ENCODE measurements around the gene TSPAN13. TPM values are rescaled to one million over a fixed set of nuclear protein-coding genes. Genes with fewer than 3 reads are reported as not detected.
A peak's percentile ranks its signal among the peaks of the same experiment; 100 is the strongest.
"Not testable (repeated sequence)": the region's sequence is repeated elsewhere in the genome, so short reads cannot be mapped to it uniquely, and the experiment has no call there.

TSPAN13 gene
- total RNA-seq, 1 experiment from 2014 or later: 75.5 TPM

GRCh38 chr7:16740996-16741395 is 12.6 kb upstream of the TSPAN13 start:
- DNase-seq (ENCODE audit: low read depth): no peak

- DNase-seq (ENCODE audit: low read depth): peak; percentile 78
These were observed 11.9 kb upstream of the TSPAN13 start for GRCh38 chr7:16741676-16742075.

DNA sequence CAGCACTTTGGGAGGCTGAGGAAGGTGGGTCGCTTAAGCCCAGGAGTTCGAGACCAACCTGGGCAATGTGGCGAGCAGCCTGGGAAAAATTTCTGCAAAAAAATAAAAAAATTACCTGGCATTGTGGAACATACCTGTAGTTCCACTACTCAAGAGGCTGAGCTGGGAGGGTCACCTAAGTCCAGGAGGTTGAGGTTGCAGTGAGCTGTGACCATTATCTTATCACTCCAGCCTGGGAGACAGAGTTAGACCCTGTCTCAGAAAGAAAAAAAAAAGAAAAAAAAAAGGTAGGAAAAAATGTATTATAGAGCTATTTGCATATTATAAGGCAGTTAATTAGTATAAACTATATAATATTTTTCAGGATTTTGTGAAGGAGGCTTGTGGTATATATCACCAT is 11.0 kb upstream of the TSPAN13 start:
- DNase-seq (ENCODE audit: low read depth): no peak

DNA sequence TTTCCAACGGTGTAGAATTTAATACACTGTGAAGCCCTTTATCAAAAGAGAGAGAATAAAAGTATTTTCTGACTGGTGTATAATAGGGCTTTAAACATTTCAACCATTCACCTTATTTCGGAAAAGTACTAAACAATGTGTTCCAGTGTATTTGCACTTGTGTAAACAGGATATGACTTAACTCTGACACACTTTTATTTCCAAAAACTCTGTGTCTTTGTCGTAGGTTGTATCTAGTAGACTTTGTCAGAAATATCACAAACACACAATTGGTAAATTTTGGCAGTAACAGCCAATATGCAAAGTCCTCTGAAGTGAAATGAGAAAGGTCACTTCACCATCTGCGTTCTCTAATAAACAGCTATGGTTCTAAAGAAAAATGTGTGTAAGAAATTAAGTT is 10.3 kb upstream of the TSPAN13 start:
- DNase-seq (ENCODE audit: low read depth): peak; percentile 72

DNA sequence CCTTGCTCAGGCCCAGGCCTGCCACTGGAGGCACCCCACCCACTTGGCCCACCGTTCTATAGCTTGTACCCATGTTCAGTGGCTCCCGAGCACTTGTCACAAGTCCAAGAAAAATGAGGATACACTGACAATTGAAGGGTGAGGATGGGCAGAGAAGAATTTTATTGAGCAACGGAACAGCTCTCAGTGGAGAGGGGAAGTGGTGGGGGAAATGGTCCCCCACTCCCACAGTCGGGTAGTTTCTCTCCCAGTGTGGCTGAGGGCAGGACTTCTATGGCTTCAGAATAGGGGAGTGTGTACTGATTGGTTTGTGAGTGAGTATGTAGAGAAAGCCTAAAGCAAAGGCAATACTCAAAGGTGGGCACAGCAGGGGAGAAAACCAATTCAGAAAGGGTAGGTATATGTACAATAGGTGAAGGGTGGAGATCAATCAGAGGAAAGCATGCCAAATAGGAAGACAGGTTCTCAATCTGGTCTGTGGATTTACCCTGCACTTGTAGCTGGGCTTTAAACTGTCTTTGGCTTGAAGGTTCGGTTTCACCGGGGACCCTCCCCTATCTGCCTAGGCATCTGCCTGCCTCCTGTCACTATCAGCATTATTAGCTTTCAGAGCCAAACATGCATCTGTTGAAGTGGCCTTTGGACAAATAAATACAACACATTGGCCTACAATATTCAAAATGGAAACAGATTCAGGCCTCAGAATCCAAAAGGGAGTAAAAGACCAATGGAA is 8.9 kb upstream of the TSPAN13 start:
- no peak for DNase-seq (ENCODE audit: low read depth)

GRCh38 chr7:16745645-16746044 is 7.9 kb upstream of the TSPAN13 start:
- no peak for DNase-seq (ENCODE audit: low read depth)

GRCh38 chr7:16747102-16747501 is 6.5 kb upstream of the TSPAN13 start:
- DNase-seq (ENCODE audit: low read depth): no peak

DNA sequence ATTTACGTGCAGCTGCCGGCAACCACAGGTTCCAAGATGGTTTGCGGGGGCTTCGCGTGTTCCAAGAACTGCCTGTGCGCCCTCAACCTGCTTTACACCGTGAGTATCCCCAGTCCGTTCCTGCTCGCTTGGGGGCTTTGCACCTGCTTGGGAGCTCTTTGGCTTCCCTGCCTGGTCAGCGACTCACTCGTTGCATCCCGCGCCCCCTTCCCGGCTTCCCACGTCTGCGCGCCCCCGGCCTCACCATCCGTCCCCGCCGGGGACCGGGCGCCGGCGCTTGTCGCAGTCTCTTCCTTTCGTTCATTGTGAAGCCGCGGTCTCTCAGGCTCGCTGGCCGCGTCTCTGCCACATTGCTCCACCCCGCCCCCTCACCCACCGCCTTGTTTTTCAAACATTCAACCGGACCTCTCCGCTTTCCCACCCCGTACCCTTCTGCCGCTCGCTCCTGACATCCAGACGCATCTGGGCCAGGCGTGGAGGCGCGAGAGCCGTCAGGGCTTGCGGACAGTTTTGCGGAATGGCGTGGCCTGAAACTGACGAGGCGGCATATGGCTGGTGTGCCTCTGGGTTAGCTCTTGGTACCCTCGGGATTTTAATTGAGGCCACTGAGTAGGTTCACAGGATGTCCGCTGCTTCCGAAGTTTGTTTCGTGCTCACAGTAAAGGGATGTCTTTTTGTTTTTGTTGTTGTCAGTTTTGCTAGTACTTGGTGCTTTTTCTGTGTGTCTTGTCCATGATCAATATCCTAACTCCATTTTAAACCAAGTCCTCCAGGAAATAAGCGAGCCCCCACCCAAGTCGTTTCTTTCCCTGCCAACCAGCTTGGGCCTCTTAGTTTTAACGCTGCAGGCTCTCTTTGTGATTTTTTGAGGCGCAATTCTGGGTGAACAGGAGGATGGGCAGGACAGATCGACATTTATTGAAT is 639 bp downstream of the TSPAN13 start:
- peak; percentile 63 for DNase-seq (ENCODE audit: low read depth)

GRCh38 chr7:16754856-16755317 is 1.3 kb downstream of the TSPAN13 start:
- DNase-seq (ENCODE audit: low read depth): peak; percentile 37

GRCh38 chr7:16755397-16755796 is 1.8 kb downstream of the TSPAN13 start:
- DNase-seq (ENCODE audit: low read depth): peak; percentile 54

- DNase-seq (ENCODE audit: low read depth): no peak
These were observed 4.5 kb downstream of the TSPAN13 start for GRCh38 chr7:16758036-16758435.

DNA sequence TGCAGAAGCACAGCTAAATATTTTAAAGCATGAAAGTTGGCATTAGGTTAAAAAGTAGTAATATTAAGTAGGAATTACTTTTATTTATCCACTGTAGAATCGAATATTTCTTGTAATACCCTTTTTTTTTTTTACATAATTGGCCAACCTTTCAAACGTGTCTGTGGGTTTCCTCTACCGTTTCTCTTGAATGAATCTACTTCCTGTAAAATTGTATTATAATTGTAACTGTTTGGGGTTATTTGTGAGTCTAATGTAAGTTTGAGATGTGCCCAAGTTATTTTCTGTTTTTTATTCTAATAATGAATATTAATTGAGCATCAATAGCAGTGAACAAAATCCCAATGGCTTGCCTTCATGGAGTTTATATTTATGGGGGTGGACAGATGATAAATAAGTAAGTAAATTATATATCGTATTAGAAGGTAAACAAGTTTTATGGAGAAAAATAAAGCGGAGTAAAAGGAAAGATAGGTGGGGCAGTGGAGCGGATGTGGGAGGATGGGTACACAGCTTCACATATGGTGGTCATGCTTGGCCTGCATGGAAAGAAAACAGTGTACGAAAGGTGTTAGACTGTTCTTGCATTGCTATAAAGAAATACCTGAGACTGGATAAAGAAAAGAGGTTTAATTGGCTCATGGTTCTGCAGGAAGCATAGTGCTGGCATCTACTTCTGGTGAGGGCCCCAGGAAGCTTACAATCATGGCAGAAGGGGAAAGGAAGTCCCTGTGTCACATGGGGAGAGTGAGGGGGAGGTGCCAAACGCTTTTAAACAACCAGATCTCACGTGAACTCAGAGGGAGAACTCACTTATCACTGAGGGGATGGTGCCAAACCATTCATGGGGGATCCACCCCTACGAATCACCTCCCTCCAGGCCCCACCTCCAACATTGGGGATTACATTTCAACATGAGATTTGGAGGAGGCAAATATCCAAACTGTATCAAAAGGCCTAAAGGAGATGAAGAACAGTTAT is 5.4 kb downstream of the TSPAN13 start:
- DNase-seq (ENCODE audit: low read depth): no peak

DNA sequence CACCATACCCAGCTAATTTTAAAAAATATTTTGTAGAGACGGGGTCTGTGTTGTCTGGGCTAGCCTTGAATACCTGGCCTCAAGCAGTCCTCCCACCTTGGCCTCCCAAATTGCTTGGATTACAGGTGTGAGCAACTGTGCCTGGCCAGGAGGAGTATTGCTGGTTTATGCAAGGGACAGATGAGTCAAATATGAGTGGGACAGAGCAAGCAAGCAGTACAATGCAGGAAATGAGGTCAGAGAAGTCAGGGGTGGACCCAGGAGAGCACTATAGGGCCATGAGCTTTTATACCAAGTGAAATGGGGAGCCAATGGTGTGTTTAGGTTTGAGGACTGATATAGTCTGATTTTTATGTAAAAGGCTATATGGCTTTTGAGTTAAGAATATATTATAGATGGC is 6.3 kb downstream of the TSPAN13 start:
- DNase-seq (ENCODE audit: low read depth): no peak

GRCh38 chr7:16762177-16762576 is 8.6 kb downstream of the TSPAN13 start:
- no peak for DNase-seq (ENCODE audit: low read depth)

- no peak for DNase-seq (ENCODE audit: low read depth)
These were observed 11.4 kb downstream of the TSPAN13 start for GRCh38 chr7:16764942-16765341.

GRCh38 chr7:16765436-16765859 is 11.9 kb downstream of the TSPAN13 start:
- DNase-seq (ENCODE audit: low read depth): no peak

DNA sequence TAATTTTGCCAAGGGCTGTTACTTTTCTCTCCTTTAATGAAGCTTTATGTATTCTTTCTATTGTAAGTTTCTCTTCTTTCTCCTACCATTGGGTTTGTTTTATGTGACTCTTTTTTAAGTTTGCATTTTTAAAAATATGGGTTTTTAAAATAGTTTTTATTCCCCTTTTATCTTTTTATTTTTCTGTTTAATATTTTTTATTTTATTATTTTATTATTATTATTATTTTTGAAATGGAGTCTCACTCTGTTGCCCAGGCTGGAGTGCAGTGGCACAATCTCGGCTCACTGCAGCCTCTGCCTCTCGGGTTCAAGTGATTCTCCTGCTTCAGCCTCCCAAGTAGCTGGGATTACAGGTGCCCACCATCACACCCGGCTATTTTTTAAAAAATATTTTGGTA is 16.4 kb downstream of the TSPAN13 start:
- DNase-seq (ENCODE audit: low read depth): not testable (repeated sequence)

DNA sequence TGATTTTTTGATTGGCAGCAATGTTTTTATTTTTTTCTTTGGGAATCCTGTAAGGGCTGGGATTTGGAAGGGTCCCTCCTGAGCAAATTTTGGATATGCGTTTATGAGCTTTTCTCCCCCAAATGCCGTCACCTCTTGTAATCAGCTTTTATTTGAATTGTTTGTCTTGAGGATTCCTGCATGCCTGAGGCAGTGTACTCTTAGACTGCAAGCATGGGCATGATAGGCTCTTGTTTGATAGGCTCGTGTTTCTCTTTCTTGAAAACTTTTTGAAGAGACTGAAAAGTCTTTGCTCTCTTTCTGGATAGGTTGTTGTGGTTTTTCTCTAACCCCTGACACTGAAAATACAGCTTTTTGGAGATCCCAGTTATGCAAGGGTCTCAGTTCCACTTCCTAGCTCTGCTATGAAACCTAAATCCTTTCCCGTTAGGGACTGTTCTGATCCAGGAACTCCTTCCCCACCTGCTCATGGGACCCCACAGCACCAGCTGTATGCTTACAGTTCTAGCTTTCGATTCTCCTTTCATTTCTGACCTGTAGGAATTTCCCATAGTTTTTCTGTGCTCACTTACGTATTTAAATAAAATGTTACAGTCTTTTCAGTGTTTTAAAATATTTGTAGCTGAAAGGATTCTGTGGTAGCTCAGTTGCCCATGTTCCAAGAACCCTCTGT is 17.2 kb downstream of the TSPAN13 start:
- DNase-seq (ENCODE audit: low read depth): no peak

DNA sequence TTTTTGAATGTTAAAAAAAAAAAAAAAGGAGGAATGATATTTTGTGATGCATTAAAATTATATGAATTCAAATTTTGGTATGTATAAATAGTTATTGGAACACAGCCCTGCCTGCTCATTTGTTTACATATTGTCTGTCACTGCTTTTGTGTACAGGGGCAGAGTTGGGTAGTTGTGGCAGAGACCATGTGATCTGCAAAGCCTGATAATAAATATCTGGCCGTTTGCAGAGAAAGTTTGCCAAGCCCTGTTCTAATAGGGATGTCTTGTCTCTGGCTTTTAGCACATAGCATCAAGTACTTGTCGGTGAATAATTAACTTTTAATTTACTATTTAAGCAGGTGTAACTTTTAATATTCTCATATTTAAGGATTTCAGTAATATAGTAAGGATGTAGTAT is 19.8 kb downstream of the TSPAN13 start:
- DNase-seq (ENCODE audit: low read depth): no peak

- DNase-seq (ENCODE audit: low read depth): no peak
These were observed 20.3 kb downstream of the TSPAN13 start for GRCh38 chr7:16773884-16774283.

GRCh38 chr7:16774294-16774693 is 20.7 kb downstream of the TSPAN13 start:
- no peak for DNase-seq (ENCODE audit: low read depth)
